SW 1271 (cell line): ENCODE measurements around the gene JCAD.
"Not testable (repeated sequence)": the region's sequence is repeated elsewhere in the genome, so short reads cannot be mapped to it uniquely, and the experiment has no call there.

Experiments
- DNase-seq, 2 experiments: peaks; one replicate each; lab custom pipeline; 2025; lab: John Stamatoyannopoulos, UW

The JCAD gene, protein sequence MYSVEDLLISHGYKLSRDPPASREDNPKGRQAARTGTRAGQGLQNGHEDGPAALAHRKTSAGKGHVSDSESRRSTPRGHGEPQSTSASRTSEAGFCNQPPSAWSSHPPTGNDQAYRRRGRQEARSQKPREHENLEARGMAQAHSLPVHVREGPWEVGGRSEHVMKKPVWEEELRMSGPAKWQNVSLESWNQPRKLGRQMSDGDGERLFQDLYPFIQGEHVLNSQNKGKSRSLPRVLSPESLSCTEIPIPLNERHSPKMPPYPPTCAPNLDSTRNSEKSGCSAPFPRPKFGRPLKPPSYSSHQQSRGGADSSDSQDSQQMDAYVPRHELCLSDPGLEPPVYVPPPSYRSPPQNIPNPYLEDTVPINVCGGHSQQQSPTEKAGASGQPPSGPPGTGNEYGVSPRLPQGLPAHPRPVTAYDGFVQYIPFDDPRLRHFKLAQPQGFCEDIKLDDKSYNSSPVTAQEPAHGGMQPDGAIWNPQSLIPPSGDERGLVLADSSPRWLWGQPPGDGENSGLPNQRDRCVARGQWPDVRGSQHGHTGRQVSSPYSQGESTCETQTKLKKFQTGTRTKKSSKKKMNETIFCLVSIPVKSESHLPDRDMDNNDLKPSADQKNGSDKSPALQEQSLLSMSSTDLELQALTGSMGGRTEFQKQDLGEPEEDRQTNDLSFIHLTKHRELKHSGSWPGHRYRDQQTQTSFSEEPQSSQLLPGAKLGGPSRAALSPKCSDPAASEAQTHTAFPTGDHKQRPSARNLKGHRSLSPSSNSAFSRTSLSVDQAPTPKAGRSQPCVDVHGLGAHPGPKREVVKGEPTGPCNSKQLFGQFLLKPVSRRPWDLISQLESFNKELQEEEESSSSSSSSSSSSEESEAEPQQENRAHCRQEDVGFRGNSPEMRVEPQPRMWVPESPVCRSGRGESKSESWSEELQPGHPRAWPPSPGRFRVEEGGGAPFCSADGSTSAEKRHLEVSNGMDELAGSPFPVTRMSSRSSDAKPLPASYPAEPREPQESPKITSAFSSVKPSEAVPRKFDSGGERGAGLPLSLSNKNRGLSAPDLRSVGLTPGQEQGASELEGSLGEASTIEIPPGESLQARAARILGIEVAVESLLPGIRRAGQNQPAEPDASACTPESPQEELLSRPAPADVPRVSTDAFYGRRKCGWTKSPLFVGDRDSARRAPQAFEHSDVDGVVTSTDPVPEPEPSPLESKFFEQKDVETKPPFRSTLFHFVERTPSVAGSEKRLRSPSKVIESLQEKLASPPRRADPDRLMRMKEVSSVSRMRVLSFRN (N-terminal part only)

DNA sequence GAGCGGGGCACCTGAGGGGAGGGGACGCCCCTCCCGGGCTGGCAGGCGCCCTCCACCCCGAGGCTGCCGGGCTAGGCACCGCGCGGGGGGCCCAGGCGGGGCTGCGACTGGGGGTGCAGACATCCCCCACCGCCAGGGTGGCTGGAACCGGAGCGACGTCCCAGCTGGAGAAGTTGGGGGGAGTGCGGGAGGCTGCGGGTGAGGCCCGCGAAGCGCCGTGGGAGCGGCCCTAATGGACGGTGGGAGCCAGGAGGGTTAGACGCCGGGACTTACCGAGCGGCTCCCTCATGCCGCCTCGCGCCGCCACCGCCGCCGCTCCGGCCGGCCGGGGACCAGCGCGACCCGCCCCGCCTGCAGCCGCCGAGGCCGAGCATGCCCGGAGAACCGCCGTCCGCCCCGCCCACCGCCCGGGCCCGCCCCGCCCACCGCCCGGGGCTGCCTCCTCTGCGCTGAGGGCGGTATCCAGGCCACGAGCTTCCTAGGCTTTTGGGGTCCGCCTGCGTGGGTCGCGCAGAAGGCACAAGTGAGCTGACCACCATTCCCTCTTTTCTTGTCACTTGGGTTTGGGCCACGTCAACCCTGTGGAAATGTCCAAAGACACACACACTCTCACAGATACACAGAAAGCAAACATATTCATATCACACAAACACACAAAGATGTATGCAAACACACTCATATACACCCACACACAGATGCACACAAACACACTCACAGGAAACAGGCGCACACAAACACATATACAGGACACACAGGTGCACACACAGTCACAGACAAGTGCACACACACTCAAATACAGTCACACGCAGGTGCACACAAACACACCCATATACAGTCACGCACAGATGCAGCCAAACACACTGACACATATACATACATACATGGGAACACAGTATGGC, at the start of gene JCAD:
Gene JCAD (minus strand): TSS at position 378 of the 899 bp plus-strand sequence. CDS start 11,774 bp downstream, outside the sequence.
- DNase-seq, result peak in 1 of 2 experiments; percentile 44

DNA sequence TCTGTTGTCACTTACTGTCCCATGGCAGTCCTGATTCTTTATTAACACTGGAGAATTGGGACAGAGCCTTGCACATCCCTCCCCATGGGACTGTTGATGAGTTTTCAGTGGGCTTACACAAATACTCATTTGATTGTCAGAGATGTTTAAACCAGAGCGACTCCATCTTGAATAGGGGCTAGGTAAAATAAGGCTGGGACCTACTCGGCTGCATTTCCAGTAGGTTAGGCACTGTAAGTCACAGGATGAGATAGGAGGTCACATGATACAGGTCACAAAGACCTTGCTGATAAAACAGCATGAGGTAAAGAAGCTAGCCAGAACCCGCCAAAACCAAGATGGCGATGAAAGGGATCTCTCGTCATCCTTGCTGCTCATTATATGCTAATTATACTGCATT, 47.6 kb upstream of the JCAD start:
- no peak for DNase-seq

DNA sequence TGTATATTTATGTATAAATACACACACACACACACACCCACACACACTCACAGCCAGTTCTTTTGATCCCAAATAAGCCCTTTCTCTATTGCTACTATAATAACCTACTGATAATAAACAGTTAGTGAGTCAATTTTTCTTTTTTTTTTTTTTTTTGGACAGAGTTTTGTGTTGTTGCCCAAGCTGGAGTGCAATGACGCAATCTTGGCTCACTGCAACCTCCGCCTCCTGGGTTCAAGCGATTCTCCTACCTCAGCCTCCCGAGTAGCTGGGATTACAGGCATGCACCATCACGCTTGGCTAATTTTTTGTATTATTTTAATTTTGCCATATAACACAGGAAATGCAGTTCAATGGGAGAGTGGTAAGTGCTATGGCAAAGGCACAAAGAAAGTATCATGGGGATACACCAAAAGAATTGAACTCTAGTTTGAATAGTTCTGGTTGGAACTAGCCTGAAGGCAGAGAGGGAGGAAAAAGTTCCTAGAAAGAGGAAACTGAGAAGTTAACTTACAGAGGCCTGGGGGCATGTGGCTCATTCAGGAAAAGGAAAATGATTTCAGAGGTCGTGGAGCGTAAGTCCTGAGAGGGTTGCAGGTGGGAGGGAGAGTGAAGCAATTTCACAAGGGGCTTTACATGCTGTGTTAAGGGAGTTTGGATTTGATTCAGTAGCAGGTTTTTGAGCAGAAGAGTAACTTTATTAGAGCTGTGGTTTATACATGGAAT, 44.4 kb upstream of the JCAD start:
- no peak for DNase-seq

DNA sequence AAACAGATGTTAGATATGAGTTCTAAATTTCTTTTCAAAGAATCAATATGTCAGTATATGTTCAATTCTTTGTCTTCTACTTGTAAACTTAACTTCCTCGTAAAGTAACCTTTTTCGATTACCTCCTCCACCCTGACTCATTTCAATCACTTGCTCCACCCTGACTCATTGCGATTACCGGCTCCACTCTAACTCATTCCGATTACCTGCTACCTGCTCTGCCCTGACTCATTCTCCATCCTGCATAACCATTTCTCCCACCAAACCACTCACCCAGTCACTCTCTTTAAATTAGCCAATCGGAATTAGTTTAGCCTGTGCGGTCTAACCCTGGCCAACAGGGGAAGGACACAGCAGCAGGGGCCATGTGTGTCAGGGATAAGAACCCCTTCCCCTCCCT, 40.3 kb upstream of the JCAD start:
- not testable (repeated sequence) for DNase-seq

DNA sequence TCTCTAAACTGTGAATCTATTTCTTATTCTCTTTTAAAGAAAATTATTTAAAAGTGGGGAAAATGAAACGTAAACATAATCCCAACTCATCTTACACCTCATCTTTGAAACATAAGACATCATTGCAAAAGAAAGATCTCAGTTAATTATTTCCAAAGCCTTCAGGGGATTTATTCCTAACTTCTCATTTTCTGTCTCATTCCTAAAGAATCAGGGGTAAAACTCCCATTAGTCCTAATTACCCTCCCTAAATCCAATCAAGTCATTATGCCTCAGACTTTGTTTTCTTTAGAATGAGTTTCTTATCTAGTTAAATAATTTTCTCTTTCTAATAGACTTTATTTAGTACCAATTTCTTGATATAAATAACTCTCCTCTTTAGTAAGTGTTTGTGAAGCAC, 39.7 kb upstream of the JCAD start:
- DNase-seq, result no peak

DNA sequence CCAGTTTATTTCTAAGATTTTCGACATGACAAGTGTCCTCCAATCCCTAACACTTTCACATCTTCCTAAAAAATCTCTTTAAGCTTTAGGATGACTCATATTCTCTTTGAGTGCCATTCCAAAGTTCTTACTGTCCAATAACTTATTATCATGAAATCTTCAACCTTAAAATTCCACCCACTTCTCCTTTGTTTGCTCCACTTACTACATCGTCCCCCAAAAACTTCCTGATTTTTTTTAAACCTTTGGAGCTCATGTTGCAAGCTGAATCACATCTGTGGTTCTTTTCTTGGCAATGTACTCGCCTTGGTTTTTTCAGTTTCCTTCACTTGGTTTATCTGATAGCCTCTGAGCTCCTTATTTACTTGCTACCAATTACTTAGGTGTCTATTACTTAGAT, 39.2 kb upstream of the JCAD start:
- DNase-seq, result no peak

DNA sequence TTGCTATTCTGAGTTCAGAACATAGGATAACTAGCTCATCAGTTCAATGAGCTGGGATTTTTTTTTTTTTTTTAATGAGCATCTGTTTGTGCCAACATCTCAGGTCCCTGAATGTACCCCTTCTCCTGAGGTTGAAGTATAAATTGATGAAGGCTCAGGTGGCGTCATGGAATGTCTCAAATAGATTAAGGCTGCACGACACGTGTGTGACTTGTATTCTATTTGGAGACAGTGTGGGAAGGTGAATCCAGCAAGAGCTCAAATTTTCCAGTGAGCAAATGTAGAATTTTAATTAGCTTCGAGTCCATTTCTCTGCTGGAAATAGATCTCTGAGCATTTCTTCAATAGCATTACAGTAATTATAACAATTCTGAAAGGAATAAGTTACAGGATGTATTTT, 37.2 kb upstream of the JCAD start:
- DNase-seq, result no peak

DNA sequence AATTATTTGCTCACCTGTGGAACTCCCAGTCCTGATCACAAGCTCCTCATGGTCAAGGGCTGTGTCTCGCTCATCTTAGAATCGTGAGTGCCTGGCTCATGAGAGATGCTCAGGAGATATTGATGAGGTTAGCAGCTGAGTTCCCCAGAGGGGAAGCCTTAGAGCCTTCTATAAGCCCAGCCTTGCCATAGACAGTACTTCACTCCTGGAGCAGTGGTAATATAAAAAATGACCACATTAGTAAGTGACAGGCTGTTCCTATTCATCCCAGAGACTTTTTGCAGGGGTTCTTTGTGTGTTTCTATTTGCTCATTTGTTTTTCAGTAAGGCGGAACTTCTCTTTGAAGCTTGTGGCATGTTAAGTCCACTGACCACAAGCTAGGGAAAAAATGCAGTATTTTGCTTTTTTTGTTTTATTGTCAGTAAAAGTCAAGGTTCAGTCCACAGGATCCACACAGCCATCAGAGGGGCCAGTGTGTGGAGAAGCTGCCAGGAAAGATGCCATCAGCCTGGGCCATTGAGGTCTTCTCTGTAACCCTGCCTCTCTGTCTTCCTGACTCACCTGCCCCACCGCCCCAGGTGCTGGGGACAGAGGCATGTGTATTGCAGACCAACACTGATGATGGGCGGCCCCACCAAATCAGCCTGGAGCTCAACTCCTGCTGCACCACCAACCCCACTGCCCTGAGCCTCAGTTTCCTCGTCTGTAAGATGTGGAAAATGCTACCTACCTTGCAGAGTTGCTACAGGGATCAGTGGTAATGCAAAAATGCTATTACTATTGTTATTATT, 36.4 kb upstream of the JCAD start:
- no peak for DNase-seq

DNA sequence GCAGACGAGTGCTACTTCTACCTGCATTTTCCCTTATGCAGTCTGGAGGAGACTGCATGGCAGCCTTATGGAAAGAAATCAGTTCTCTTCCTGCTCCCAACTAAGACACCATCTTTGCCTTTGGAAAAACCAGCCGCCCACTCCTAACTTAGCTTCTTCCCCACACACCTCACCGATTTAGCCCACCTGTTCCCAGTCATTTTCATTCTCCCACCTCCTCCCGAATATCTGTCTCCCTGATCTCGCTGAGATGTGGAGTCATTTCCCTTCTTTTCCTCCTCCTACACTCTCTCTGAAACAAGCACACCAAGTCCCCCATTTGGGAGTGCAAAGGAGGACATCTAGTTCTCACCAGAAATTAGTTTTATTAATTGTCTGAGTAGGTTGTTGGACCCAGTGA, 35.2 kb upstream of the JCAD start:
- DNase-seq, result no peak

DNA sequence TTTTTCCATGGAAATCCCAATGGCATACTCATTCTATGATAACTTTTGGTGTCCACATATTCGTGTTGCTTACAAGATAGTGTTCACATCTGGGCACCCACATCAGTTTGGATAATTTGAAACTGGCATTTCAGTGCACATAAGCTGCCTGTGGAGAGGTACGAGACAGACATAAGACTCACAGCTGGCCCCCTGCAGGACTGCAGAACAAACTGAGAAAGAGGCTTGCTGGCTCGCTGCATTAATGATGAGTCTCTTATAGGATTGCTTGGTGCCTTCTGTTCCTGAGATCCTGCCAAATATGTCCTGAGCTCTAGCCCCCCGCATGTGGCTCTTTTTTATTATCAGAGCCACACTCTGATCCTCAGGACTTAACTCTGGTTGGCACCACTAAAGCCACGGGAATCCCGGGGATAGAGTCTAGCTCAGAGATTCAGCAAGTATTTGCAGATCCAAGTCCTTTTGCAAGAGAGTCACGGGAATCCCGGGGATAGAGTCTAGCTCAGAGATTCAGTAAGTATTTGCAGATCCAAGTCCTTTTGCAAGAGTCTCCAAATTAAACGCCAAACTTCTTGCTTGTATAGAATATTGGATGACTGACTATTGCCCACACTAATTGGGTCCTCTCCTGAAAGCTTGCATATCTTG, 34.0 kb upstream of the JCAD start:
- no peak for DNase-seq

DNA sequence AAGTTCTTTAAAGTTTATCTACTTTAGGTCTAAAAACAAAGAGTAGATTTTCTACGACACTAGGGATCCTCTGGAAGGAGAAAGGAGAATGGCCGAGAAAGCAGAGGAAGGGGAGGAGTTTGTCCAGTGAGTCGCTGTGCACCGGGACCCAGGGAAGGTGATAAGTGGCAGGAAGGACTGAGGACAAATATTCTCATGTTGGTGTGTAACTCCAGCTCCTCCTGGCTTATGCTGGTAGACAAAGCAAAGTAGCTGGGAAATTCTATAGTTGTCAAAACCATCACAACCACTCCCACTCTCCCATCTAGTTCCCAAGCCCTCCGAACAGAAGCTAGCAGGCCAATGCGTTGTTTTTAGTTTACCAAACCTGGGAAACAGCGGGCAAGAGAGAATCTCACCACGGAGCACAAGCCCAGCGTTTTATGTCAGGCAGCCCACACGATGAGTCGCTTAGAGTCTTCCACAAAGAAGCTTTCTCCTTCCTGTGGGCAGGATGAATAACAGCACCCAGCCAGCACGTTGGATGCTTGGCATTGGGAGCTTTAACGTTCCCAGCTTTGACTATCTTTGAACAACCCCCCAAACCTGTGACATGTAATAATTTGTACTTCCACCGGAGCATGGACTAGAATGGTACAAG, 32.9 kb upstream of the JCAD start:
- no peak for DNase-seq

DNA sequence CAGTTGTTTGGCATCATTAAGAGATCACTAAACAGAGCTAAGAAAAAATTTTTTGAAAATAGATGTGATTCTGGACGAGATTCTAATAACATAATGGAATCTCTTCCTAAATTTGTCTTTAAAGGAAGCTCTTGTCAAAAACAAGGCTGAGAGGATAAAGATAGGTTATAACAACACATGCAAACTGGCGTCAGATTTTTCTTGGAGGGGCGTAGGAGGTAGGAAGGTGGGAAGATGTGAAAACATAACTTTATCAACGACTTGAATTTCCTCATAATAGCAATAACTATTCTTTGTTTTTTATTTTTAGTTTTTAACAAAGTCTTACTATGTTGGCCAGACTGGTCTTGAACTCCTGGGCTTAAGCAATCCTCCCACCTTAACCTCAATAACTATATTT, 31.8 kb upstream of the JCAD start:
- DNase-seq, result no peak

DNA sequence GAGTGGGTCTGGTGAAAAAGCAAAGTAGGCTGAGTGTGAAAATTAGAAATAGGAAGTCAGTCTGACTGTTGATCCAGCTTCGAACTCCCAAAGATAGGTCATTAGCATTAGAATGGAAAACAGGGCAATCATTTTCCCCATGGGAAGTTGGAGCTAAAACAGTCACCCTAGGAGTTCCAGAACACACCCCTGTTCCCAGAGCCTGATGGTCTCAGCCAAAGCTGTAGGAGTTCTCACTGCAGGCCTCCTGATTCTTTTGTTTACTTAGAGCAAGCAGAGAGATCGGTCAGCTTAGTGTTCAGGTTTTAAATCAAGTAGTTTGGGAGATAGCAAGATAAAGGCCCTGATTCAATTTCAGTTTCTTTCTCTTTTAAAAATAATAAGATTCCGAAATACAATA, 28.8 kb upstream of the JCAD start:
- no peak for DNase-seq

DNA sequence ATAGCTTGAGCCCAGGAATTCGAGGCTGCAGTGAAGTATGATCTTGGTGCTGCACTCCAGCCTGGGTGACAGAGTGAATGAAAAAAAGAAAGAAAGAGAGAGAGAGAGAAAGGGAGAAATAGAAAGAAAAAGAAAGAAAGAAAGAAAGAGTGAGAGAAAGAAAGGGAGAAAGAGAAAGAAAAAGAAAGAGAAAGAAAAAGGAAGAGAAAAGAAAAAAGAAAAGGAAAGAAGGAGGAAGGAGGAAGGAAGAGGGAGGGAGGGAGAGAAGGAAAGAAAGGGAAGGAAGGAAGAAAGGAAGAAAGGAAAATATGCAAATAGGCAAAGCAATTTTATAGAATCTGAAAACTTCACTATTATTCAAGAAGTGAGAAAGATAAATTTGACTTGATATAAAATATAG, 24.5 kb upstream of the JCAD start:
- no peak for DNase-seq

DNA sequence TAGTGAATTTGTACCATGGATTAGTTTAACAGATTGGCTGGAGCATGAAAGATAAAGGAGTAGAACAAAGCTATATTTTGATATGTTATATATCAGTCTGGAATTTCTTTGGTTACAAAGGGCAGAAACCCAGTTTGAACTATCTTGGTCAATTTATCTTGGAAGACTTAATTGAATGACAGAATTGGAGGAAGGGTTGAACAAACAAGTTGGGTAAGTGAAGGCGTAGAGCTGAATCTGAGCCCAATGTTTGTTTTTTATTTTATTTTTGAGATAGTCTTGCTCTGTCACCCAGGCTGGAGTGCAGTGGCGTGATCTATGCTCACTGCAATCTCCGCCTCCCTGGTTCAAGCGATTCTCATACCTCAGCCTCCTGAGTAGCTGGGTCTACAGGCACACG, 21.8 kb upstream of the JCAD start:
- no peak for DNase-seq

DNA sequence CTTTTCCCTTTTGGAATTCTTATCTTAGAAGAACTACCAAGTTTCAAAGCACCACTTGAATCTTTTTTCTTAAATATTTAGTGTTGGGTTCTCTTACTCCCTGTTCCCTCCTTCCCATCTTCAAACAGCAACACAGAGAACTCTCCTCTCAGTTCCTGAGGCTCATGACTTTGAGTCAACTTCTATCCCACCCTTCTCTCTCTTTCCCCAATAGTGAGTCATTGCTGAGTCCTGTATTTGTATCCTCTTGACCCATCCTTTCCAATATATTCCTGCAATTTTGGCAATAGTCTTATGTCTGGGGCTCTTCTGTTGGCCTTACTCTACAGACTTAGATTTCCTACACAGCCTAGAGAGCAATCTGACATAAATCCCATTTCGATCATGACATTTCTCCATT, 20.8 kb upstream of the JCAD start:
- no peak for DNase-seq

DNA sequence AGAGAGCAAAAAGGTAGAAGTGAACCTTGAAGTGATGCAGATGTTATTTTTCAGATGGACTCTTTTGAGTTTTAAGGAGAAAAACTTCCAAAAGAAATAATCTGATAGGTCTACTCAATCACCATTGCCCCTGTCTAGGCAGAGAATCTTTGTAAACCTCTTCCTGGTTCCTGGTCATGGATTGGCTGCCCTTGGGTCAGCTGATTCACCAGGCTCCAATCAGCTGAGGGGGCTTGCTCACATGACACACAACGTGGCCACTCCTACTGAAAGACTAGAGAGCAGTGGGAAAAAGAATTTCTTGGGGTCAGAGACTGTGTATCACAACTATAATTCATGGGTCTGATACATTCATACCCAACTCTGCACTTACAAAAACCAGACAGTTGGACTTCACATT, 20.0 kb upstream of the JCAD start:
- no peak for DNase-seq

DNA sequence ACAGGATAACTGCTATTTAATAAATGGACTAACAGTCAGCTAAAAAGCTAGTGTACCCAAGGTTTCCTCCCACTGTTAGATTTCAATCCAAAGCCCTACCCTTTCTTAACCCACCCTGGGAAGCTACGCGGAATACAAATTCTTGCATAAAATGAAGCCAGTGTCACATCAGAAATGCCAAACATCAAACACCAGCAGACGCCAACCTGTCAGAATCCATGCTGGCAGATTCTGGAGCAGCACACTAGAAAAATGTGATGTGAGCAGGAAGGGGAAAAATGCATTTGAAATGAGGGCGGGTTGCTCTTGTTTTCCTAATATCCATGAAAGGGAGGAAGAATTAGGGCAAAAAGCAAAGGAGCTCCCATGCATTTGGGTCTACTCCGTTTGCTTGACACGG, 16.1 kb upstream of the JCAD start:
- DNase-seq, result no peak

DNA sequence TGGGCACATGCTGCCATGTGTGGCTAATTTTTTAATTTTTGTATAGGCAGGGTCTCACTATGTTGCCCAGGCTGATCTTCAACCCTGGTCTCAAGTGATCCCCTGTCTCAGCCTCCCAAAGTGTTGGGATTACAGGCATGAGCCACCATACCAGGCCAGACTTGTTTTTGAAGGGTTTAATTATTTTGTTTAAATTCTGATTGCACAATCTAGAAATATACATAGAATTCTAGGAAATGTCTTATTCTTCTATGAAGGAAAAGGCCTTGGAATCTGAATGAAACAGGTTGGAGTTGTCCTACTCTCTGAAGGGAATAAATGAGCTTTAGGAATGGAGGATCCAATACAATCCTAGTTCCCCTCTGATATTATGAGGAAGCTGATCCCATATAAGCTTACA, 15.5 kb upstream of the JCAD start:
- no peak for DNase-seq
